IPS-15b (cell line): Measurements from ENCODE around the gene B4GALT7.

Experiments
- H3K27me3 ChIP-seq: one replicate; pipeline ENCODE4 v1.6.1; 2013; ENCODE audit warnings: low read length; ENCODE audit not compliant: control insufficient read depth, insufficient read depth
- H3K36me3 ChIP-seq: one replicate; pipeline ENCODE4 v1.6.1; 2013; ENCODE audit warnings: low read length; ENCODE audit not compliant: control insufficient read depth, insufficient read depth
- H3K4me1 ChIP-seq: one replicate; pipeline ENCODE4 v1.6.1; 2013; ENCODE audit warnings: mild to moderate bottlenecking, low read length; ENCODE audit not compliant: control insufficient read depth, insufficient read depth
- H3K4me3 ChIP-seq: one replicate; pipeline ENCODE4 v1.5.1; 2013; ENCODE audit warnings: low read depth, low read length
- H3K9ac ChIP-seq: one replicate; pipeline ENCODE4 v1.6.1; 2013; ENCODE audit warnings: low read depth, mild to moderate bottlenecking, low read length
- H3K9me3 ChIP-seq: one replicate; pipeline ENCODE4 v1.6.1; 2013; ENCODE audit warnings: mild to moderate bottlenecking, low read length; ENCODE audit not compliant: control insufficient read depth, insufficient read depth

Gene B4GALT7

DNA sequence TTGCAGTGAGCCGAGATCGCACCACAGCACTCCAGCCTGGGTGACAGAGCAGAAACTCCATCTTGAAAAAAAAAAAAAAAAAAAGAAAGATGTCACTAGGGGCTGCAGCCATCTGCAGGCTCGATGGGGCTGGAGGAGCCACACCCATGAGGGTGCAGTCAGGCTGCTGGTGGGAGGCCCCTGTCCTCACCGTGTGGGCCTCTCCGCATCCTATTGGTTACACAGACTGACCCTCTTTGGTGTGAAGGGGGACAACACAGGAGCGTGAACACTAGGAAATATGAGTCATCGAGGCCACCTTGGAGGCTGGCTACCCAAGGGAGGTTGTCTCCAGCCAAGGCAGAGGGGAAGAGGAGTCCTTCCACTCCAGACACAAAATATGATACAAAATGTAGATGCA, 31.6 kb upstream of the B4GALT7 start:
- Histone ChIP-seq H3K27me3 (no peaks in the 10 kb centered on the region), H3K36me3 (no peaks in the 10 kb centered on the region), H3K4me3 (no peak overlapping the region), H3K9me3 (no peaks in the 10 kb centered on the region), H3K9ac (no peak overlapping the region), H3K4me1 (no peaks in the 10 kb centered on the region)

DNA sequence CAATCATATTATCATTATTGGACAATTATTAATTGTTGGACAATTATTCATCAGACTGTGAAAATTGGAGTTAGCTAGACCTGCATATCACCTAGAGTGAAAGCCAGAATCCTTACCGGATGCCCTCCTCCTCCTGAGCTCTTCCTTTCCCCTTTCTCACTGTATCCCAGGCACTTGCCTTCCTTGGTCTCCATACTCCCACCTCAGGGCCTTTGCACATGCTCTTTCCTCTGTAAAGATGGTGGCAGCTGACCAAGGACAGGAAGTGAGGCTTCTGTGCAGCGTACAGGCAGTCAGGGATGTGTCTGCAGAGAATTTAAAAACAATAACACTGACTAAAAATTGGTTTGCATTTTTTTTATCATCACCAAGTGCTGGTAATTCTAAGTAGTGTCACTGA, 30.0 kb upstream of the B4GALT7 start:
- Histone ChIP-seq H3K9me3 (no peaks in the 10 kb centered on the region), H3K4me3 (no peak overlapping the region), H3K36me3 (no peaks in the 10 kb centered on the region), H3K27me3 (no peaks in the 10 kb centered on the region), H3K9ac (no peak overlapping the region), H3K4me1 (peaks cover 1% of the 10 kb centered on the region)

DNA sequence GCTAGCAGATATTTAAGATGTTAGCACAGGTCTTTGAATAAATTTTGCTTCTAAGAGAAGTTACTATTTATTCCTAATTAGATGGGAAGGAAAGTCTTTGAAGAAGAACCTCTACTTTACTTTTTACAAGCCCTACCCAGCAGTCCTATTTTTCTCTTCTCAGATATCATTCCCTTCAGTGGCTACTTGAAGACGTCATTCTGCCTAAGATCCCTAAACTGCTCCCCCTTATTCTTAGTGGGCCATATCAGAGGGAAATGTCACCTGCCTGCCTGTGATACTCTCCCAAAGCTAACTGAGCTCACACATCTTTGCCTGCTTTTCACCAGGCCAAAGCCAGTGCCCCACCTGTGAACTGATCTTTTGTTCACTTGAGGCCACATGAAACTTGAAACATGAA, 24.4 kb upstream of the B4GALT7 start:
- Histone ChIP-seq H3K9me3 (no peaks in the 10 kb centered on the region), H3K4me3 (no peak overlapping the region), H3K9ac (no peak overlapping the region), H3K36me3 (no peaks in the 10 kb centered on the region), H3K27me3 (no peaks in the 10 kb centered on the region), H3K4me1 (peaks cover 6% of the 10 kb centered on the region)

DNA sequence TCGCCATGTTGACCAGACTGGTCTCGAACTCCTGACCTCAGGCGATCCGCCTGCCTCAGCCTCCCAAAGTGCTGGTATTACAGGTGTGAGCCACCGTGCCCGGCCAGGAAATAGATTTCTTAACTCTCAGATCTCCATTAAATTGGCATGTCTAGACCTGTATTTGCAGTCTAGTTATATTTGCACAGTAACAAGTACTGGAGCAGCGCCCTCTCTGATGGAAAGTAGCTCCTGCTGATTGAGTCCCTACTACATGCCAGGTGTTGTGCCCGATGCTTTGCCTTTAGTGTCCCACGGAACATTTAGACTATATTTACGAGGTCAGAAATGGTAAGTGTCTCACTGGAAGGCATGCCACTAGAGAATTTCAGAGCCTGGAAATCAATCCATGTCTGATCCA, 23.8 kb upstream of the B4GALT7 start:
- Histone ChIP-seq H3K4me1 (peaks cover 6% of the 10 kb centered on the region), H3K9me3 (no peaks in the 10 kb centered on the region), H3K36me3 (no peaks in the 10 kb centered on the region), H3K27me3 (no peaks in the 10 kb centered on the region), H3K4me3 (no peak overlapping the region), H3K9ac (no peak overlapping the region)

DNA sequence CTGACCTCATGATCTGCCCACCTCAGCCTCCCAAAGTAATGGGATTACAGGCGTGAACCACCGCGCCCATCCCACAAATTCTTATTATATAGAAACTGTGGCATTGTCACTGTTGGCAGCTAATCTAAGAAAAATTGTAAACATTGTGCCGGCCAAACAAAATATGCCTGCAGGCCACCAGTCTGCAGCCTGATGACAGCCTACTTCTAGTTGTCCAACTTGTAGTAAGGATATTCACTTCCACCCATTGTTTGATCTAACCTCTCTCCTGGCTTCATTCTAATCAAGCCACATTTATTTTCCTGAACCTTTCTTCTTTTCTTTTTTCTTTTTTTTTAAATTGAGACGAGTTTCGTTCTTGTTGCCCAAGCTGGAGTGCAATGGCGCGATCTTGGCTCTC, 21.6 kb upstream of the B4GALT7 start:
- Histone ChIP-seq H3K36me3 (no peaks in the 10 kb centered on the region), H3K4me3 (no peak overlapping the region), H3K27me3 (no peaks in the 10 kb centered on the region), H3K4me1 (peaks cover 6% of the 10 kb centered on the region), H3K9ac (no peak overlapping the region), H3K9me3 (no peaks in the 10 kb centered on the region)

DNA sequence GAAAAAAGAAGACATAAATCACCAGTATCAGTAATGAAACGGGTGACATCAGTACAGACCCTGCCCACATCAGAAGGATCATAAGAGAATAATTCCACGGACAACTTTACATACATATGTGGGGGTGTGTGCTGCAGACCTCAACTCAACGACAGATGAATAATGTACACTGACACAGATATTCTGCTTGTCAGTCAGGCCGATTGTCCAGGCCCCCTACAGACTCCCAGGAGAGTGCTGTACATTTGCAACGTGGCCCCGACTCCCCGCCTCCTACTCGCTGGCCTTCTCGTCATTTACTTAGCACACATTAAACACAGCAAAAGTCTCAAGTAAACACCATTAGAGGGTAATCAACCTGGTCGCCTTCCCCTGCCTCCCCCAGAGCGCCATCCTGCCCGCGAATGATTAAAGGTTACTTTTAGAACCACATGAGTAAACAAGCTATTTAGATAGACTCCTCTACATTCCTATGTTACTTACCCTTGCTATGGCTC, 11.5 kb upstream of the B4GALT7 start:
- H3K4me3 ChIP-seq = no peak overlapping the region
- peaks cover 5% of the 10 kb centered on the region for H3K27me3 ChIP-seq
- H3K9me3 ChIP-seq = no peaks in the 10 kb centered on the region
- peaks cover 1% of the 10 kb centered on the region for H3K36me3 ChIP-seq
- H3K9ac ChIP-seq = no peak overlapping the region
- H3K4me1 ChIP-seq = no peaks in the 10 kb centered on the region

DNA sequence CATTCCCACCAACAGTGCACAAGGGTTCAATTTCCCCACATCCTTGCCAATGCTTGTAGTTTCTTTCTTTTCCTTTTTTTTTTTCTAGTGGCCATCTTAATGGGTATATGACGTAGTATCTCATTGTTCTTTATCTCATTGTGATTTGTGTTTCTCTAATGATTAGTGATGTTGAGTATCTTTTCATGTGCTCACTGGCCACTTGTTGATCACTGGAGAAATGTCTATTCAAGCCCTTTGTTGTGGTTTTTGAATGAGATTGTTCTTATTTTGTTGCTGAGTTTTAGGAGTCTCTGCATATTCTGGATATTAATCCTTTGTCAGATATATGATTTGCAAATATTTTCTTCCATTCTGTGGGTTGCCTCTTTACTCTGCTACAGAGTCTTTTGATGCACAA, 9.5 kb upstream of the B4GALT7 start:
- H3K4me3 ChIP-seq = no peak overlapping the region
- H3K9me3 ChIP-seq = no peaks in the 10 kb centered on the region
- no peaks in the 10 kb centered on the region for H3K27me3 ChIP-seq

DNA sequence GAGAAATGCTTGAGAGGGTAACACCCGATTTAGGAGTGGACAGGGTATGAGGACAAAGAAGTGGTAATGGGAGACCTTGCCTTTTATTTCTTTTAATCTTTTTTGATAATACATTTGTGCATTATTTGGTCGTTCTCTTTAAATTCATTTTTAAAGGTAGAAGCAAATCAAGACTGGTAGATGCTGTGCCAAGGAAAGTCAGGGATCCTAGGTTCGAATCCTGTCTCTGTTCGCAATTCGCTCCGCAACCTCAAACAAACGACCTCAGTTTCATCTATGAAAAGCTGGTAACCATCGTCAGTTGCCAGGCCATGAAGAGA, 8.3 kb upstream of the B4GALT7 start:
- peaks cover 28% of the 10 kb centered on the region for H3K36me3 ChIP-seq
- no peaks in the 10 kb centered on the region for H3K27me3 ChIP-seq
- peak overlapping the region; percentile 95 for H3K4me3 ChIP-seq
- H3K4me1 ChIP-seq = no peaks in the 10 kb centered on the region
- H3K9me3 ChIP-seq = no peaks in the 10 kb centered on the region
- no peak overlapping the region for H3K9ac ChIP-seq

More for the DNA sequence above, 9.5 kb upstream of the B4GALT7 start:
- Histone ChIP-seq H3K36me3 (peaks cover 21% of the 10 kb centered on the region), H3K9ac (no peak overlapping the region), H3K4me1 (no peaks in the 10 kb centered on the region)

DNA sequence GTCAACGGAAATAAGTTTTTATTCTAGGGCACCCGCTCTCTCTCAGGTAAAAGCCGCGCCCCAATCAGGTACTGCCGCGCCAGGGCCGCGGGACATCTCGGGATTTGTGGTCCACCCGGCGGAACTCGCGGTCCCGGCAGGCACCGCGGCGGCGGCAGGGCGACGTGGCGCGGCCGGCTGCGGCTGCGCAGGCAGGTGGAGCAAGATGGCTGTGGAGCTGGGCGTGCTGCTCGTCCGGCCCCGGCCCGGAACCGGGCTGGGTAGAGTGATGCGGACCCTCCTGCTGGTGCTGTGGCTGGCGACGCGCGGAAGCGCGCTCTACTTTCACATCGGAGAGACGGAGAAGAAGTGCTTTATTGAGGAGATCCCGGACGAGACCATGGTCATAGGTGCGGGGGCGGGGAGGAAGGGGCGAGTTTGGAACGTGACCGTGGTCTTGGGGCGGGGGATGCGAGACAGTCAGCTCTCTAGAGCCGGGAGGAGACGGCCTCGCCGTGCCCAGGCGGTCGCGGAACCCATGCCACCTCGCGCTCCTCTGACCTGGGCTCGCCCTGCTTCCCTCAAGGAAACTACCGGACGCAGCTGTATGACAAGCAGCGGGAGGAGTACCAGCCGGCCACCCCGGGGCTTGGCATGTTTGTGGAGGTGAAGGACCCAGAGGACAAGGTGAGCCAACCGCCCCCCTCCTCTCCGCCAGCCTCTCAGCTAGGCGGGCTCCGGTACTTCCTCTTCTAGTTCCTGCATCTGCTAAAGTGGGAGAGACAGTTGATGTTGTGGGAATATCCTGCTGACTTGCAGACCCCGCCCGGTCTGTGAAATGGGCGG, 7.7 kb upstream of the B4GALT7 start, which contains the start of gene TMED9:
Gene TMED9, plus strand, starts transcription at position 194 of the 825 bp plus-strand sequence. Its CDS starts 12 bp downstream, at position 206.
- Histone ChIP-seq H3K27me3 (no peaks in the 10 kb centered on the region), H3K4me1 (no peaks in the 10 kb centered on the region), H3K36me3 (peaks cover 28% of the 10 kb centered on the region)

DNA sequence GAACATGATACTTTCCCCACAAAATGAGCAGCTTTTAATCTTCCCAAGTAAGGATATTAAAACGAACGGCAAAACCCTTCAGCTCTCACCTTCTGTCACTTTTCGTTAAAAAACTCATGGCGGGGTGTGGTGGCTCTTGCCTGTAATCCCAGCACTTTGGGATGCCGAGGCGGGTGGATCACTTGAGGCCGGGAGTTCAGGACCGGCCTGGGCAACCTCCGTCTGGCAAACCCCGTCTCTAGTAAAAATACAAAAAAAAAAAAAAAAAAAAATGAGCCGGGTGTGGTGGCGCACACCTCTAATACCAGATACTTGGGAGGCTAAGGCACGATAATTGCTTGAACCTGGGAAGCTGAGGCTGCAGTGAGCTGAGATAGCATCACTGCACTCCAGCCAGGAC, 7.0 kb upstream of the B4GALT7 start:
- Histone ChIP-seq H3K4me3 (peak overlapping the region; percentile 95), H3K9me3 (no peaks in the 10 kb centered on the region), H3K4me1 (no peaks in the 10 kb centered on the region), H3K36me3 (peaks cover 28% of the 10 kb centered on the region), H3K9ac (peak overlapping the region; percentile 98), H3K27me3 (no peaks in the 10 kb centered on the region)

More for the DNA sequence above, 7.7 kb upstream of the B4GALT7 start, which contains the start of gene TMED9:
- Histone ChIP-seq H3K9ac (peak within 1 kb of the TSS; percentile 98), H3K9me3 (no peaks in the 10 kb centered on the region), H3K4me3 (peak within 1 kb of the TSS; percentile 95)

DNA sequence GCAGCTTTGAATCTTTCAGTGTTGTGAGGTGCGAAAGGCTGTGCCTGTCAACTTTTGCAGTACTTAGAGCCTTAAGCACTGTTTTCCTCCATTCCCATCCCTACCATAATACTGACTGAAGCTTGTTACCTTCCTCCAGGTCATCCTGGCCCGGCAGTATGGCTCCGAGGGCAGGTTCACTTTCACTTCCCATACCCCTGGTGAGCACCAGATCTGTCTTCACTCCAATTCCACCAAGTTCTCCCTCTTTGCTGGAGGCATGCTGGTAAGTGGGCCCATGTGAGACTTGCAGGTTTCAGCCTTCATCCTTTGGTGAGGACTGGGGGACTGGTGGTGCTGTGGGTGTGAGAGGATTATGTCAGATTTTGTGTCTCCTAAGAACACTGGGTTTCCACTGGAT, 6.4 kb upstream of the B4GALT7 start:
- Histone ChIP-seq H3K9ac (no peak overlapping the region), H3K36me3 (peaks cover 28% of the 10 kb centered on the region), H3K9me3 (no peaks in the 10 kb centered on the region), H3K27me3 (peaks cover 2% of the 10 kb centered on the region), H3K4me1 (no peaks in the 10 kb centered on the region), H3K4me3 (no peak overlapping the region)

DNA sequence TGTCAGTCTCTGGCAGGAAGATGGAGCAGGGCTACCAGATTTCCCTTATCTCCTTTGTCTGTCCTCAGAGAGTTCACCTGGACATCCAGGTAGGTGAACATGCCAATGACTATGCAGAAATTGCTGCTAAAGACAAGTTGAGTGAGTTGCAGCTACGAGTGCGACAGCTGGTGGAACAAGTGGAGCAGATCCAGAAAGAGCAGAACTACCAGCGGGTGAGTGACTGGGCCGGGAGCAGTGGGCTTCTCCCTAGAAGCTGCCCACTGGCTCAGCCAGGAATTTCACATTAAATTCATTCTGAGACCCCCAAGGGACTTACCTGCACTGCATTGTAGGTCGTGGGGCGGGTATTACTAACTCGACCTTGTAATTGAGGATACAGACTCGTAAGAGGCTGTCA, 5.9 kb upstream of the B4GALT7 start:
- H3K9me3 ChIP-seq = no peaks in the 10 kb centered on the region

More for the DNA sequence above, 5.9 kb upstream of the B4GALT7 start:
- H3K4me3 ChIP-seq = no peak overlapping the region
- H3K4me1 ChIP-seq = no peaks in the 10 kb centered on the region
- H3K36me3 ChIP-seq = peaks cover 28% of the 10 kb centered on the region
- no peak overlapping the region for H3K9ac ChIP-seq
- H3K27me3 ChIP-seq = peaks cover 3% of the 10 kb centered on the region
